Astrocyte of the cerebellum (primary cell): ENCODE measurements around the gene PSMD8.
"Not testable (repeated sequence)": the region's sequence is repeated elsewhere in the genome, so short reads cannot be mapped to it uniquely, and the experiment has no call there.

ENCODE experiments used
- DNase-seq: peaks from one replicate; pipeline ENCODE4 v3.0.0-alpha.2; 2011; ENCODE audit warnings: low read depth
- H3K4me3 ChIP-seq: 2 replicates; pipeline ENCODE4 v1.5.1; 2011; ENCODE audit warnings: mild to moderate bottlenecking, low read depth, low read length, moderate library complexity
- in situ Hi-C: cut with HindIII; loops from 2 replicates; pipeline ENCODE4 v1.10.0; 2017; ENCODE audit warnings: low sequenced_read_pairs
- TF ChIP-seq, protein P1 (sequence below): IDR thresholded peaks from 2 replicates; pipeline ENCODE4 v1.5.1; 2012; ENCODE audit warnings: low read length, low read depth, moderate library complexity, mild to moderate bottlenecking; ENCODE audit errors: missing control alignments

The PSMD8 gene

DNA sequence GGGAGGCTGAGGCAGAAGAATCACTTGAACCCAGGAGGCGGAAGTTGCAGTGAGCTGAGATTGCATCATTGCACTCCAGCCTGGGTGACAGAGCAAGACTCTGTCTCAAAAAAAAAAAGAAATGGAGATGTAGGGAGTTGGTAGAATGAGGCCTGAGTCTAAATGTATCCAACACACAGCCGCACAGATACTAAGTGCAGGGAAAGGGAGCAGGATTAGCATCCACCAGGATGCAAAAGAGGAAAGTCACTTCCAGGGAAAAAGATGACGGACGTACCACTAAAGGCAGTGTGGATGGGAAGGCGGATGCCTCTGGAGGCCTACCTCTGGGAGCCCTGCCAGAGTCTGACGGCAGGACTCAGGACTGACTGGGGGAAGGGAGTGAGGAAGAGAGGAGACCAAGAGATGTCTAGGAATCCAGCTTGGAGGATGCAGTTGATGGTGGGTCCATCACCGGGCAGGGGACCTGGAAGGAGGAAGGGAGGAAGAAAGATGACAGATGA is 35.3 kb downstream of the PSMD8 start:
- H3K4me3 ChIP-seq = no peak overlapping the region
- DNase-seq = no peak
- TF ChIP-seq, protein P1, sequence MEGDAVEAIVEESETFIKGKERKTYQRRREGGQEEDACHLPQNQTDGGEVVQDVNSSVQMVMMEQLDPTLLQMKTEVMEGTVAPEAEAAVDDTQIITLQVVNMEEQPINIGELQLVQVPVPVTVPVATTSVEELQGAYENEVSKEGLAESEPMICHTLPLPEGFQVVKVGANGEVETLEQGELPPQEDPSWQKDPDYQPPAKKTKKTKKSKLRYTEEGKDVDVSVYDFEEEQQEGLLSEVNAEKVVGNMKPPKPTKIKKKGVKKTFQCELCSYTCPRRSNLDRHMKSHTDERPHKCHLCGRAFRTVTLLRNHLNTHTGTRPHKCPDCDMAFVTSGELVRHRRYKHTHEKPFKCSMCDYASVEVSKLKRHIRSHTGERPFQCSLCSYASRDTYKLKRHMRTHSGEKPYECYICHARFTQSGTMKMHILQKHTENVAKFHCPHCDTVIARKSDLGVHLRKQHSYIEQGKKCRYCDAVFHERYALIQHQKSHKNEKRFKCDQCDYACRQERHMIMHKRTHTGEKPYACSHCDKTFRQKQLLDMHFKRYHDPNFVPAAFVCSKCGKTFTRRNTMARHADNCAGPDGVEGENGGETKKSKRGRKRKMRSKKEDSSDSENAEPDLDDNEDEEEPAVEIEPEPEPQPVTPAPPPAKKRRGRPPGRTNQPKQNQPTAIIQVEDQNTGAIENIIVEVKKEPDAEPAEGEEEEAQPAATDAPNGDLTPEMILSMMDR = no peak
- in situ Hi-C loops = no loop called here

DNA sequence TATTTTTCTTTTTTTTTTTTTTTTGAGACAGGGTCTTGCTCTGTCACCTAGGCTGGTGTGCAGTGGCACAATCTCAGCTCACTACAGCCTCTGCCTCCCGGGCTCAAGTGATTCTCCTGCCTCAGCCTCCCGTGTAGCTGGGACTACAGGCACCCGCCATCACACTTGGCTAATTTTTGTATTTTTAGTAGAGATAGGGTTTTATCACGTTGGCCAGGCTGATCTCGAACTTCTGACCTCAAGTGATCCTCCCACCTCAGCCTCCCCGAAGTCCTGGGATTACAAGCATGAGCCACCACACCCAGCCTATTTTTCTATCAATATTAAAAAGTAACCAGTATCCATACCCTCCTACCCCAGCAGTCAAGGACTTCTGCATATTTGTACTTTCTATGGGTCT is 36.0 kb downstream of the PSMD8 start:
- DNase-seq, in situ Hi-C loops, H3K4me3 ChIP-seq: not testable (repeated sequence)

DNA sequence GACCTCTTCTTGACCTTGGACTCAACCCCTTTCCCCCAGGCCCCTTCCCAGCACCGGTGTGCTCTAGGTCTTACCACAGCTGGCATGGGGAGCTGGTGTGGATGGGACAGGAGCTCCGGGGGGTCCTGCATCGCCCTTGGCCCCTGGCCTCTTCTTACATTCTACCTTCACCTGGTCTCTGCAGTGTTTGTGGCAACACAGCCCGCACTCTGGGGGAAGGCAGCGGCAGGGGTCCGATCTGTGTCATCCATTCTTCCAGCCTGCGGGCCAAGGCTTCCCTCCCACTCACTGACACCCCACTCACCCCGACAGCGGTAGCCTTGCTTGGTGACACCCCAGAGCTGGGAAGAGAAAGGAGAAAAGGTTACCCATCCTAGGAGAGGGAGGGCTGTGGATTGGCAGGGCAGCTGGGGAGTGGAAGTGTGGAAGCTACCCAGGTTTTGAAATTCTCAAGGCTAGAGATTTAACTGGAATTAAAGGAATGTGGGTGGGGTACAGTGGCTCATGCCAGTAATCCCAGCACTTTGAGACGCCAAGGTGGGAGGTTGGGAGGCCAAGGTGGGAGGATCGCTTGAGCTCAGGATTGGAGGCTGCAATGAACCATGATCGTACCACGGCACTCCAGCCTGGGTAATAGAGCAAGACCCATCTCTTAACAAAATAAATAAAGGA is 36.8 kb downstream of the PSMD8 start:
- no peak for DNase-seq
- in situ Hi-C loops = no loop called here
- TF ChIP-seq, protein P1 = no peak
- H3K4me3 ChIP-seq = no peak overlapping the region

DNA sequence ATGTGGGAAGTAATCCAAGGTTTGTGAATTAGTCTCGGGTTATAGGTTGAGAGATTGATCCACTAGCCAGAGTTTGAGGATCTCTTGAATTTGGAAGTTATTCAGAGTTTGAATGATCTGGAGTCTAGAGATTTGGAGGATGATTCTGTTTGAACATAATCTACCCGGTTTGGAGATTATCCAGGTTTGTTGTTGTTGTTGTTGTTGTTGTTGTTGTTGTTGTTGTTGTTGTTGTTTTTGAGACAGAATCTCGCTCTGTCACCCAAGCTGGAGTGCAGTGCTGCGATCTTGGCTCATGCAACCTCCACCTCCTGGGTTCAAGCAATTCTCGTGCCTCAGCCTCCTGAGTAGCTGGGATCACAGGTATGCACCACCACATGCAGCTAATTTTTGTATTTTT is 37.5 kb downstream of the PSMD8 start:
- DNase-seq, in situ Hi-C loops, H3K4me3 ChIP-seq: not testable (repeated sequence)

DNA sequence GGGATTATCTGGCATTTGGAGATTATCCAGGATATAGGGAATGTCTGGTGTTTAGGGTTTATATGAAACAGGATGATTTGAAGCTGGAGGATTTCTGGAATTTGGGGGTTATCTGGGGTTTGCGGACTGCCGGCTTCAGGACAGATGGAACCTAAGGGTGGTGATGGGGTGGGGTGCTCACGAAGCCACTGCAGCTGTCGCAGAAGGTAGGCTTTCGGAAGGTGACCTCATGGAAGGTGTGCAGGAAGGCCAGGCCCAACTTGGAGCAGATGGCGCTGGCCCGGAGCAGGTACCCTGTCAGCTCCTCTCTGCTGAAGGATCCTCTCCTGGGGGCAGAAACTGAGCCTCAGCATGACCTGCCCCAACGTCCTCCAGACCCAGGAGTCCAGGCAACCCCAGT is 38.1 kb downstream of the PSMD8 start:
- in situ Hi-C loops = no loop called here
- H3K4me3 ChIP-seq = no peak overlapping the region
- DNase-seq = no peak
- TF ChIP-seq, protein P1 = no peak

DNA sequence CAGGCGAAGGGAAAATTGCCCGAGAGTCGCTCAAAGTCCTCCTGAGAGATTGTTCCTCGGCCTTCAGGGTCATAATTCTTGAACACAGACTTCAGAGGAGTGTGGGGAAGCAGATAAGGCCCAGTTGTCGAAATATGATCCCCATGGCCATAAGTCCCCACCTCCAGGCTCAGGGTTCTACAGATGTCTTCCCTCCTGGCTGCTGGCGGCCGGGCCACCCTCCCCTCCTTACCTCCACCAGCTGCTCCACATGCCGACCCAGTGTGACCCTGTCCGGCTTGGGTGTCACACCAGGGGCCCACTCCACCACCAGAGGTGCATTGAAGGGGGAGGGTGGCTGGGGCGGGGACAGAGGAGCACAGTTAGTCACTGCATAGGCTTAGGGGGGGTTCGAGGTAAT is 38.6 kb downstream of the PSMD8 start:
- TF ChIP-seq, protein P1 = no peak
- in situ Hi-C loops = no loop called here
- no peak overlapping the region for H3K4me3 ChIP-seq

DNA sequence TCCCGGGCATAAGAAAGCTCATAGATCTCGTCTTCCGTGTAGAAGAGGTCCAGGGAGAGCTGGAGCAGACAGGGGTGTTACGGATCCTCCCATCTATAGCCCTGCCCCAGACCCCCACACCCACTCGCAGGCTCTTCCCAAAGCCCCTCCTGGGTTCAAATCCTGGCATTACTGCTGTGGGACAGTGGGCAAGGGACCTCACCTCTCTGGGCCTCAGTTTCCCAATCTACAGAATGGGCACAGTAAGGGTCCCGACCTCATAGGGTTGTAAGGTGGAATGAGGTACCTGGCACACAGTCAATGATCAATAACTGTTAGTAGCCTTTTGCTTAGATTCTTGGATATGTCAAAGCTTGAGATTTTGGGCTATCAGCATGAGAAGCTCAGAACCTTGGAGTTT is 39.0 kb downstream of the PSMD8 start:
- no peak overlapping the region for H3K4me3 ChIP-seq
- DNase-seq = no peak
- TF ChIP-seq, protein P1 = no peak
- in situ Hi-C loops = no loop called here

More for the DNA sequence above, 38.6 kb downstream of the PSMD8 start:
- no peak for DNase-seq
